ENCODE data around the gene ZNF197. TPM values are rescaled to one million over a fixed set of nuclear protein-coding genes. Genes with fewer than 3 reads are reported as not detected.
"Not testable (repeated sequence)": the region's sequence is repeated elsewhere in the genome, so short reads cannot be mapped to it uniquely, and the experiment has no call there.

Gene ZNF197
- 10 to 100 TPM; 10.1 to 12.5 TPM for total RNA-seq
- long read RNA-seq, partial matches to known transcripts, result 0 of 9 reads
- long read RNA-seq, other reads (novel, unspliced or antisense), result 5 of 9 reads

DNA sequence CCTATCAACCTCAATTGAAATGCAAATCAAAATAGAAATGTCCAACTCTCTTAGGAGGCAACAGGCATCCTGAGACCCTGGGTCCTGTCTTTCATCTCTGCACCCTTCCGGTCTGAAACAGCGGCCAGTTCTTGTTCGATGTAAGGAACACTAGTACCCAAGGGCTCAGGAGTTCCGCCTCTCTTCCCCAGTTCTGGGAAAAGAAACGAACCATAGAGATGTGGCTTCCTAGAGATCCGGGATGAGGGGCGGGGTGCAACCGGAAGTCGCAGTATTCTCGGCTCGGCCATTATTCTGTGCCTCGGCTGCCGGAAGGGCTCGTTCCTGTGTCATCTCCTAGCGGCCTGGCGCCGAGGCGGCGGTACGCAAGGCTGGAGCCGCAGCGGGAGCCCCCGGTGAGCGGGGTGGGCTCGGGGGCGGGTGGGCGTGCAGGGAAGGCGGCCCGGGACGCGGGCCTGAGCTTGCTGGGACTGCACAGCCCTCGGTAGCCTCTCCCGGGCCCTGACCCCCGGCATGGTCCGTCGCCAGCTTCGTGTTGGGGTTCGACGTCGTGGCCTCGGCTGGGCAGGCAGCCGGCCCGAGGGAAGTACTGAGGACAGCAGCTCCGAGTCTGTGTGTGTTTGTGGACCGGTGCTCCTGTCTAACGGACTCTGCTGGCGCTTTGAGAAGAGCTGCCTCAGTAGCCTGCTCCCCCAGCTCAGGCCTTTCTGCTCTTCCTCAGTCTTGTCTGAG is at the start of gene ZNF197:
Gene ZNF197, plus strand, starts transcription at position 288 of the 732 bp plus-strand sequence. CDS start 4,119 bp downstream, outside the sequence.
- ATAC-seq (peak; percentile 99), DNase-seq (peak; percentile 85 to 87)
- intact Hi-C loops (cut with DNase I, micrococcal nuclease), result no loop called here

DNA sequence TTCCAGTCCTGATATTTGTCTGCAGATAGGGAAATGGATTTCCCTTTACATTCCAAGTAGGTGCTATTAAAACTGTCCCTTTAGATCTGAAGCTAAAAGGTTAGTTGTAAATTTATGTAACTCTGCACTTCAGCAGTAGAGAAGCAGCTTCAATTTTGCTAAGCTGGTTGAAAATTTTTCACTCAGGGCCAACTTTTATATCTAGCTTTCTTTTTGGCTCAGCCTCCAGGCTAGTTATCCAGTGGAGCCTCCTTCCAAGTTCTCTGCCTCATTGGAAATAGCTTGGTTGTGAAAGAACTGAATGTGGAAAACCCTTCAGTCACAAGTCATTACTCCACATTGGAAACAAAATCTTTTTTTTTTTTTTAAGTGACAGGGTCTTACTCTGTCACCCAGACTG is 48.2 kb upstream of the ZNF197 start:
- DNase-seq (no peak), ATAC-seq (no peak)
- intact Hi-C loops (cut with DNase I, micrococcal nuclease), result no loop called here

DNA sequence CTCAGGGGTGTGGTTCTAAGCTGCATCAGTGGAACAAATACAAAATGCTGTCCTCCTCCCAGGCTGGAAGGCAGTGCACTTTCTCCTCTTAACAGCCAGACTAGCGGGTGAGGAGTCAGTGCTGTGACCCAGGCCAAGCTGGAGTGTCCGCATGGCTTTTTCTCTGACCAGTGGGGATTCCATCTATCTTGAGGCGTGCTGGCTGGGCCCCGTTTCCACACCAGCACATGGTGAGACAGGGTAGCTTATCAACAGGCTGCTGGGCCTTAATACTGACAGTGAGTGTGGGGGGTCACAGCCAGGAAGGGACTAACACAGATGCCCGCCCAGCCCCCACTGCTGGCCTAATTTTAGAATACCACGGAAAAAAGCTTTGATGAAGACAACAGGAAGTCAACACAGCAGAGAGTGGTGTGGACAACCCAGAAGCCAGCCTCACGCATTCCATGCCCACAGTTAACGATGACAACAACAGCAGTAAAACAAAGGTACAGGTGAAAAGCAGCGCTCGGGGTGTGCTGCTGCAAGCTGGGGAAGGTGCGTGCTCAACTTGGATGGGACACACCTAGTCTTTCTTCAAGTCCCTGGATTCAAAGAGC is 47.4 kb upstream of the ZNF197 start:
- ATAC-seq; intact Hi-C loops (cut with DNase I, micrococcal nuclease); DNase-seq: not testable (repeated sequence)

DNA sequence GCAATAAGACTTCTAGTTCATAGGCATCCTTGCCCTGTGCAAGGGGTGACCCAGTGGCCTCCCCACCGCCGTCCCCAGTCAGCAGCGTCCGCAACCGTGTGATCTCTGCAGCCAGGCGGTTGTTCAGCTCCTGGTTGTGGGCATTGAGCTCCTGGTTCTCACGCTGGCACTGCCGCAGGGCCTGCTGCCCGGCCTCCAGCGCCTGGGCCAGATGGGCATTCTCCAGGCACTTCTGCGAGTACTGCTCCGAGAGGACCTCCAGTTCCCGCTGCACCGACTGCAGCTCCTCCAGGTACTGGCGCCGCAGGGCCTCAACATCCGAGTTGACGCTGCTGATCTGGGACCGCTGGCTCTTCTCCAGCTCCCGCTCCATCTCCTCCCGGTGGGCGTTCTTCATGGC is 46.5 kb upstream of the ZNF197 start:
- ATAC-seq; DNase-seq; intact Hi-C loops (cut with DNase I, micrococcal nuclease): not testable (repeated sequence)

DNA sequence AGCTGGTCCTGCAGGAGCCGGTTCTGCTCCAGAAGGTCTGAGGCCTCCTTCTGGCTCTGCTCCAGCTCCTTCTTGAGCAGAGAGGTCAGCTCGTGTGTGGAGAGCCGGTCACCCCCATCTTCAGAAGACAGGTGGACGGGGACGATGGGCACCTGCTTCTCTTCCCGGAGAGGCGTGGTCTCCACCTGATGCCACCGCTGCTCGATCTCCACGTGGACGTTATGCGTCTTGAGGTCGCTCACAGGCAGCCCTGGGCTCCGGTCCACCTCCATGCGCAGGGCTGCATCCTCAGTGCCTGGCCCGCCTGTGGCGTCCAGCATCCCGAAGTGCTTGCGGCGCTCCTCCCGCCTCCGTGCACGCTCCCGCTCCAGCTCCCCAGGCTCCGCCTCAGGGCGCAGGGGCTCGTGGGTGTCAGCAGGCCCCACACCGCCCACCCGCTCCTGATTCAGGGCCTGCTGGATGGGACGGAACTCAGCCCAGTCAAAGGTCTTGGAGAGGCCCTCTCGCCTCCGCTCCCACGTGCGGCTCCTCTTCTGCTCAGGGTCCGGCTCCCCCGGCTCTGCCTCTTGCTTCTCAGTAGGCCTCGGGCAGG is 45.8 kb upstream of the ZNF197 start:
- DNase-seq; intact Hi-C loops (cut with DNase I, micrococcal nuclease); ATAC-seq: not testable (repeated sequence)

DNA sequence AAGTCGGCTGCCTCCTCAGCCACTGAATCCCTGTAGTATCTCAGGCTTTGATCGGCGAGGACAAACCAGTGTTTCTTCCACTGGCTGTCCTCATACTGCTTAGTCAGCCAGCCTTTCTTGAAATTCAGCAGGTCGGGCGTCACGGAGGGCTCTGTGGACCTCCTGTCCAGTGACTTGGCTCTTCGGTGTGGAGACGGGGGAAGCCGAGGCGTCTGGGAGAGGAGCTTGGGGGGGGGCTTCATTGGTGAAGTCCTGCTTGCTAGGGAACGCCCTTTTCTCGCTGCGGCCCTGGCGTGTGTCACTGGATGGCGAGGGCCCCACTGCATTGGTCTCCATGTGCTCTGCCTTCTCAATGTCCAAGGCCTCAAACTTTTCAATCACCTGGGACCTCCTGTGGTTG is 45.1 kb upstream of the ZNF197 start:
- ATAC-seq; DNase-seq; intact Hi-C loops (cut with DNase I, micrococcal nuclease): not testable (repeated sequence)

DNA sequence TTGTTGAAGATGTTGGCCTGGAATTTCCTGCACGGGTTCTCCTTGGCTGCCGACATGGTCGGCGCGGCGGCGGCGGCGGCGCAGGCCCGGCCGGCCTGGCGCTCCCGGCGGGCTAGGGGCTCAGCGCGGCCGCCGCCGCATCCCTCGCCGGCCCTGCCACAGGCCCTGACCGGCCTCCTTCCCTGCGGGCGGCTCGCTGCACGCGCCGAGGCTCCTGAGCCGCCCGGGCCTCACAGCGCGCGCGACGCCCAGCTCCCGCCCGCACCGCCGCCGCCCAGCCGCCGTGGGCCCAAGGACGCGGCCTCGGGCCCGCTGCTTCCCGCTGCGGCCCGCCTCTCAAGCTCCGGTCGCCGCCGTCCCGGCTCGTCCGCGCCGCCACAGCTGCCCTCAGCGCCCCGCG is 43.9 kb upstream of the ZNF197 start:
- intact Hi-C loops (cut with DNase I, micrococcal nuclease); ATAC-seq; DNase-seq: not testable (repeated sequence)

DNA sequence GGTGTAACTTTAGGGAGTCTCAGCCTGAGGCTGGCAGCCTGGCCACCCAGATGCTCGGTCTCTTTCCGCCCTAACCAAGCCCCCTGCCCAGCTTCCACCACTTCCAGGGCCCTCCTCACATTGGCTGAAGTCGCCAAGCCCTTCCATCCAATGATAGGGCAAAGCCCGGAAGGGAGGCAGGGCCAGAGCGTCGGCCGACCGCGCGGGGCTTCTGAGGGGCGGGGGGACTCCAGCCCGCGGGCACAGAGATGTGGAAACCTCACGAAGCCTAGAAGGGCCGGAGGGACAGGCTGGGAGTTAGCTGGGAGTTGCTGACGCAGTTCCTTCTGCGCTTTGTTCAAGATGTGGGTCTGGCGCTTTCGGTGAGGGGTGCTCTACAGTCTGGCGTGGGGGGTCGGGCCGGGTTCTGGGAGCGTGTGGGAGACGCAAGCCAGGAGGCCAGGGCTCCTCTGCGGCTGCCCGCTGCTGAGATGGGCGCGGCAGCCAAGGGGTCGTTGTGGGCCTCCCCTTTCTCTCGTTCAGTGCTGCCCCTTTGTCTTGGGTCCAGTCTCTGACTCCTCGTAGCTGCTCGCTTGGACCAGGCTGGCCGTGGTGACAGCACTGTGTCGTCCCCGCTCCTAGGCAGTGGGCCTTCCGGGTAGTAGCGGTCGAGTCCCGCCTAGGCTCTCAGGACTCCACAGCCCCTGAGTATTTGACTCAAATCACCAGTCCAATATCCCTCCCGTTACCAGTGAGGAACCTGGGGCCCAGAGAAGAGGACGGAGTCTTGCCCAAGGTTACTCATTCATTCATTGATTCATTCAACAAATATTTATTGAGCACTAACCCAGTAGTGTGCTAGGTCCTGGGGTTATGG is 40.0 kb upstream of the ZNF197 start, which contains the start of gene ZNF660:
Gene ZNF660, plus strand, starts transcription at position 319 of the 856 bp plus-strand sequence. CDS start 9,230 bp downstream, outside the sequence.
- intact Hi-C loops (cut with DNase I, micrococcal nuclease), result no loop called here
- ATAC-seq (peak; percentile 70), DNase-seq (peak; percentile 27 to 48)

DNA sequence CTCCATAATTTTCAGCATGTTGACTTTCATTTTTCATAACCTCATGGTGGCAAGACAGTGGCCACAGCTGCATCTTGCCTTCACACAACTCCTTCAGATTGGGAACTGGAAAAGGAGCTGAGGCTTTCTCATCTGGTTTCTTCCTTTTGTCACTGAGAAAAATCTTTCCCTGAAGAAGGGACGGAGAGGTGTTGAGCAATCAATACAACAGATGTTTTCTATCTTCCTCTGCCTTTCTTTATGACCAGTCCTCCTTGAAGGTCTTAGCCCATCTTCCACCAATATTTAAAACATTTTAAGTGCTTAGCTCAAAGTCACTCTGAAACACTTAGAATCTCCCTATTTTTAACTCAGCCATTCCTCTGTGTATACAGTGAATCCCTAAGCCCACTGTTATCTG is 28.2 kb upstream of the ZNF197 start:
- ATAC-seq (no peak), DNase-seq (no peak)
- intact Hi-C loops (cut with DNase I, micrococcal nuclease), result no loop called here

DNA sequence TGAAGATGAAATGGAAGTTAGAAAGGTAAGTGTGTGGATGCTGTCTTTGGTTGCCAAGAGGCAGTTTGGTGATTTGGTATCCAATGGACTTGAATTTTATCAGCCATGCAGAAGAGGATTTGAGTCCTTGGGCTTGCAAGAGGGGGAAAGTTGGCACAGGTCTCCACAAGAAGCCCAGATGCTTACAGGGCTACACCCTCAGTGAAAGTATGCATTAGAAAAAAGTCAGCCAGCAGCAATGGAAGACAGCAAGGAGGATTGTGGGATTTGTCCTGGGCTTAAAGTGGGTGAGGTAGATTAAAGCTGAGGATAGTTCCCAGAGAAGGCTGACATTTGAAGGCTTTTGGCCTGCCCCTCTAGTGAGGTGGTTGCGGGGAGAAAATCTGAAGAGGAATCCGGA is 23.1 kb upstream of the ZNF197 start:
- DNase-seq, result no peak
- intact Hi-C loops (cut with DNase I, micrococcal nuclease), result no loop called here
- no peak for ATAC-seq

DNA sequence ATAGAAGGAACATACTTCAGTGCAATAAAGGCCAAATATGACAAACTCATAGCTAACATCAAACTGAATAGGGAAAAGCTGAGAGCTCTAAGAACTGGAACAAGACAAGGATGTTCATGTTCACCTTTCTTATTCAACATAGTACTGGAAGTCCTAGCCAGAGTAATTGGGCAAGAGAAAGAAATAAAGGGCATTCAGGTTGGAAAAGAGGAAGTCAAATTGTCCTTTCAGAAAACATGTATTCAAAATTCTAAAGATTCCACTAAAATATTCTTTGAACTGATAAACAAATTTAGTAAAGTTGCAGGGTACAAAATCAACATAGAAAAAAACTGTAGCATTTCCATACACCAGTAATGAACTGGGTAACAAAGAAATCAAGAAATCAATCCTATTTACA is 12.2 kb upstream of the ZNF197 start:
- ATAC-seq, result no peak
- intact Hi-C loops (cut with DNase I, micrococcal nuclease), result no loop called here

DNA sequence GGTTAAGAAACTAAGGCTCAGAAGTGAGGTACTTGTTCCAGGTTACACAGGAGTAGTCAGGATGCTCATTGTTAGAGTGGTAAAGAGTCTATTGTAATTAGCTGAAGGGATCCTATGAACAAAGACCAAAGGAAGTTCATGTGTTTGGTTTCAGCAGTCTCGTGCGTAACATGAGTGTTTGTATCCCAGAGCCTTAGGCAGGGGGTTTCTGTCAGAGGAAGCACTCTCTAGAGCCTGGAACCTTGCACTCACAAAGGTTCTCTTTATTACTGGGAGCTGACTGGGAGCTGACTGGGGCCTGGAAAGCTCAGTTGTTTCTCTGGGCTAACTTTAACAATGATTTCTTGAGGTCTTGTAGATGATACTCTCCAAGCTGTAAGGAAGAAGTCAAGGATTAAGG is 3.9 kb downstream of the ZNF197 start:
- ATAC-seq, result no peak
- intact Hi-C loops (cut with DNase I, micrococcal nuclease), result no loop called here
- no peak for DNase-seq

More for the DNA sequence above, 12.2 kb upstream of the ZNF197 start:
- no peak for DNase-seq

DNA sequence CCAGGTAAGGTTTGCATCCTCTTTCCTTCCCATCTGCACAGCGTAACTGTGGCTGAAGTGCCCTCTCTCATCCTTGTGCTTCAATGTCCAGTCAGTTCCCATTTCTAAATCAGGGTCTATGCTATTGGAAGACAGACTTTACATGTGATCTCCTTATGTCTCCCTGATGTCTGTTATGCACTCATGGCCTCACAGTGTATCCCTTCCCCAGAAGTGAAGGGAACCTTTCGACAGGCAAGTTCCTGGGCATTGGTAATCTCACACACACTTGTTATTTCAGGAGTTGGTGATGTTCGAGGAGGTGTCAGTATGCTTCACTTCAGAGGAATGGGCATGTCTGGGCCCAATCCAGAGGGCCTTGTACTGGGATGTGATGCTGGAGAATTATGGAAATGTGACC is 7.4 kb downstream of the ZNF197 start:
- DNase-seq (no peak), ATAC-seq (no peak)
- intact Hi-C loops (cut with DNase I, micrococcal nuclease), result no loop called here

DNA sequence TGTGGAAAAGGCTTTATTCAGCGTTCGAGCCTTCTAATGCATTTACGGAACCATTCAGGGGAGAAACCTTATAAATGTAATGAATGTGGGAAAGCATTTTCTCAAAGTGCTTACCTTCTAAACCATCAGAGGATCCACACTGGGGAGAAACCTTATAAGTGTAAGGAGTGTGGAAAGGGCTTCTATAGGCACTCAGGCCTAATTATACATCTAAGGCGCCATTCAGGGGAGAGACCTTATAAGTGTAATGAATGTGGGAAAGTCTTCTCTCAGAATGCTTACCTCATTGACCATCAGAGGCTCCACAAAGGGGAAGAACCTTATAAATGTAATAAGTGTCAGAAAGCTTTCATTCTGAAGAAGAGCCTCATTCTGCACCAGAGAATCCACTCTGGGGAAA is 17.5 kb downstream of the ZNF197 start:
- ATAC-seq (no peak), DNase-seq (no peak)
- intact Hi-C loops (cut with DNase I, micrococcal nuclease), result no loop called here

DNA sequence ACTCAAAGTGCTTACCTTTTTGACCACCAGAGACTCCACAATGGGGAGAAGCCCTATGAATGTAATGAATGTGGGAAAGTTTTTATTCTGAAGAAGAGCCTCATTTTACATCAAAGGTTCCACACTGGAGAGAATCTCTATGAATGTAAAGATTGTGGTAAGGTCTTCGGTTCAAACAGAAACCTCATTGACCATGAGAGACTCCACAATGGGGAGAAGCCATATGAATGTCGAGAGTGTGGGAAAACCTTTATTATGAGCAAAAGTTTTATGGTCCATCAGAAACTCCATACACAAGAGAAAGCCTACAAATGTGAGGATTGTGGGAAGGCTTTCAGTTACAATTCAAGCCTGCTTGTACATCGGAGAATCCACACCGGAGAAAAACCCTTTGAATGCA is 18.2 kb downstream of the ZNF197 start:
- intact Hi-C loops (cut with DNase I, micrococcal nuclease), result no loop called here
- ATAC-seq (no peak), DNase-seq (no peak)

DNA sequence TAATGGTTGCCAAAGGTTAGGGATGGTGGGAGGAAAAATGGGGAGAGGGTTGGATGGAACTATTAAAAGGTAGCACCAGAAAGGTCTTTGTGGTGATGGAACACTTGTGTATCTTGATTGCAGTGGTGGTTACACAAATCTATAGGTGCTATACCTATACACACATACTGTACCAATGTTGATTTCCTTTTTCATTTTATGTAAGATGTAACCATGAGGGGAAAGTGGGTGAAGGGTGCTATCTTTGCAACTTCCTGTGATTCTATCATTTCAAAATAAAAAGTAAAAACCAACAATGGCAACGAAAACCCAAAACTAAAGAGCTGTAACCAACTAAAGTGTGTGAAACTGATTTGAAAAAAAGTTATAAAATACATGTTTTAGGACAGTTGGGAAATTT is 22.9 kb downstream of the ZNF197 start:
- no peak for ATAC-seq
- intact Hi-C loops (cut with DNase I, micrococcal nuclease), result no loop called here
- DNase-seq, result no peak

DNA sequence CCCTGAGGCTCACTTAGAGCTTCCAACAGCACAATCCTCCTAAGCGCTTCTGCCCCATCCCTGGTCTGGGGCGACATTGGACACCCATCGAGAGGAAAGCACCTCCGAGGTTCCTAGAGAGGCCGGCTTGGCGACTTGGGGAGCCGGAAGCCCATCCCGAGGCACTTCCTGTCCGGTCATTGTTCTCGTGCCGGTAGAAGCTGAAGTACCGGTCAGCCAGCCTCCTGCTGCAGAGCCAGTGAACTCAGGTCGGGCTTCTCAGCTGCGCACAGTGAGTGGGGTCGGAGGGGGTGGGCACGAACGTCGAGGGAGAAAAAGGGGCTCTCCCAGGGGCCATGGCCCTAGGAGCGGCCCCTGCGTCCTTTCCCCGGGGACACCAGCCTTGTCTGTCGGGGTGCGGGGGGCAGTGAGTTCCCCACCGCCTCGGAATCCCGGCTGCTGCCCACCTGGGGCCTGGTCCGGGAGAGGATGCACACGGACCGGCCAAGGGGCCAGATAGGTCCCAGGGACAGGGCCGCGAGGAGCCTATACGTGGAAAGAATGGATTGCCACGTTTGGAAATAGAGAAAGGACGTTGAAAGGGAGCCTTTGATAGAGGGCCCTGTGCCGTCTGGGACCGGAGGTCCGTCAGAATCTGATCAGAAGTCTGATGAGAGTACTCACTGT is 23.9 kb downstream of the ZNF197 start, which contains the start of gene ZNF35:
Gene ZNF35, plus strand, starts transcription at position 169 of the 666 bp plus-strand sequence. CDS start 2,336 bp downstream, outside the sequence.
- DNase-seq (peak; percentile 77 to 79), ATAC-seq (peak; percentile 97)
- intact Hi-C loops (cut with DNase I, micrococcal nuclease), result no loop called here

DNA sequence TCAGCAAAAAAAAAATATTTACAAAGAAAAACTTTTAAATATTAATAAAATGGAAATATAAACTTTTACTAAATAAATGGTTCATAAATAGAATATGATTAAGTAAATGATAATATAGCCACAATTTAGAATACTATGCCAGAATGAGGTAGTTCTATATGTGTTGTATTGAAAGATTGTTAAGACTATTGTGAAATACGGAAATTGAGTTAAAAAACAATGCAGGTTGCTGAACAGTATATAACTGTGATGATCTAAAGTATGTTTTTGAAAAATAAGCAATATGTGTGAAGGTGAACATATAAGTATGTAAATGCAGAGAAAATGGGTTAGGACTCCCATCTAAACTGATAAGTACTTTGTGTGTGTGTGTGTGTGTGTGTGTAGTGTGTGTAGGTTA is 24.9 kb downstream of the ZNF197 start:
- DNase-seq (no peak), ATAC-seq (no peak)
- intact Hi-C loops (cut with DNase I, micrococcal nuclease), result no loop called here
